HG03469 (cell line): Measurements from ENCODE around the gene NRGN.

Source experiments
- ATAC-seq: cut with Tn5 transposase; IDR thresholded peaks from one replicate; pipeline ENCODE4 v1.9.1; 2021; ENCODE audit warnings: mild to moderate bottlenecking, moderate library complexity, moderate number of reproducible peaks; ENCODE audit not compliant: unreplicated experiment

Gene NRGN

DNA sequence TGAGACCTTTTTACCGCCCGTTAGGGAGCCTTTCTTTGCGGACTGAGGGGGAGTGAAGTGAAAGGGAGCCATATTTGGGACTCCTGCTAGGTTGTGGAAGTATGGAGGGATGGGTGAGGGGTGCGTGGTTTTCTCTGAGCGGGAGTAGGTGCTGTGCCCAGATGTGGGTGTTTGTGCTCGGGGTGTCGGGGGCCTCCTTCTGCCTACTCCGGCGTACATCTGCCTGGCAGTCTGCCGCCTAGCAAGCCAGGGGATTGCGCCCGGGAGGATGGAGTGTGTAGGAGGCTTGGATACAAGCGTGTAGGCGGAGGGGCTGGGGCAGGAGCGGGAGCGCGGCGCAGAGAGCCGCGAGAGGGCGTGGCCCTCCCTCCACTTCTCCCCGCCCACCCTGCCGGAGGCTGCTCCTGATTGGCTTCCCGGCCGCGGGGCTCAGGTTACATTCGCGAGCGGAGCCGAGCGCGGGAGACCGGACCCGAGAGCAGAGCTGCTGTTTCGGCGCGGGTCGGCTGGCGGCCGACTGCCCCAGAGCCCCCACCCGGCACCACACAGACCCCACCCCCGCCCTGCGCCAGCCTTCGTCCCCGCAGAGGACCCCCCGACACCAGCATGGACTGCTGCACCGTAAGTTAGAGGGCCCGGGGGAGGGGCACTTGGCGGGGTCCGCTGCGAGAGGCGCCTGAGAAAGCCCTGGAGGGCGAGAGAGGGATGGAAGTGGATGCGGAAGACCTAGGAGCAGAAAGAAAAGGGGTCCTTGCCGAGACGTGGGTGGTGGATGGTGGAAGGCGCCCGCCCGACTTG lies at the start of gene NRGN:
NRGN (plus strand) TSS at position 464 of the 798 bp plus-strand sequence; CDS start at position 607, 143 bp downstream.
- peak; percentile 89 for ATAC-seq

DNA sequence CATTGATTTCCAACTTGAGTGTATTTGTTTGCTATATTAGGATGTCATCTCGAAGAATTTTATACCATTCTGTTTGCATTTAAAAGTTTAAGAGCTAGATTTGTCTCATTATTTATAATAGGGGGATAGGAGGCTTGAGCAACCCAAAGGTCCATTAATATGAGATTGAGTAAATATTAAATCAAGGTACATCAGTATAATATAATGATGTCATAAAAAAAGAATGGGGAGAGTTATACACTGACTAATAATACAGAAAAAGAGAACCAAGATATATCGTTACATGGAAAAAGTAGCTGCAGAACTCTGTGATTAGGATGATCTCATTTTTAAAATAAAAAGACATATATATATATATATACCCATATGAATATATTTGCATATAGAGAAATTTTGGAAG lies 46.6 kb upstream of the NRGN start:
- ATAC-seq, result no peak

DNA sequence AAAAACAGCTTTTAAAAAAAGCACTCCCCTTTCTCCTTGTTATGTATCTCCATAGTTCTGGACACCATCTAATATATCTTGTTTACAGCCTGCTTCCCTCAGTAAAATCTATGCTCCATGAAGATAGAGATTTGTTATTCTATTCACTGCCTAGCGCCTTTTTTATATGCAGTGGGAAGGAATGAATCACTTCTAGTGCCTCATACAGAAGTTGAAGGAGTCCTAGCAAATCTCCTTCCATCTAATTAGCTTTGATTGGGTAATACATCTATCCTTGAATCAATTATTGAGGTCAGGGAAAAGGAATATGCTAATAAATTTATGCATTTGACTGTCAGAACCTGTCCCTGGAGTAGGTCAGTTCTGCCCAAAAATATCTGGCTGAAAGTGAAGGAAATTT lies 40.2 kb upstream of the NRGN start:
- no peak for ATAC-seq

DNA sequence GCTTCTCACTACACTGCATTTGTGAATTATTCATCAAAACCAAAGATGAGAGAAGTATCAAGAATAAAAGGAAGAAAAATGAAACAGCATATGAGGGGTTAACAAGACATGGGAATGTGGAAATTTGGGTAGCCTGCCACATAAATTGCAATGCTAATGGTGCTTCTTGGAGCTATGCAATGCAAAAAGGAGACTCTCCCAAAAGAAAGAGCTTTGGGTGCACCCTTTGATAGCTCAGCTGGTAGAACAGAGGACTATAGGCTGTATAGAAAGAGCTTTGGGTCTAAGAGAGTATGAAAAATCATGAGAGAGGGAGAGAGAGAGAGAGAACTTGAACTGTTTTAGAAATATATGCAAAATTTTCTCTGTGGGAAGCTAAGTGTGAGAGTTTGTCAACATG lies 39.7 kb upstream of the NRGN start:
- no peak for ATAC-seq

DNA sequence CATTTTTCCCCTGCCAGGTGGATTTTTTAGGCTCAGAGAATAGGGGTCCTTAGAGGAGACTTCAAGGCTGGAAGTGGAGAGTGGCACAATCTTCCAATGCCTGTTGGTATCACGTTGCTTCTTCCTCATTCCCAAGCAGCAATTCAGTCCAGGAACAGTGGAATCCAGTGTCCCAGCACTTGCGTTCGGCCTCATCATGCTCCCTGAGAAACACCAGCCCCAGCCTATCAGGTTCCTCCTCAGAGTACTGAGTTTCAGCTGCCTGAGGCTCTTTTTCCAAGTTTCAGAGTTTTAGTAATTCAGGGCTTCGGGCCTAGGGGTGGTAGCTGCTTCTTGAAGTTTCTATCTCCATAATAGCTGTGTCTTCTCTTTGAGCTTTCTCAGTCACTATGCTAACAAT lies 31.9 kb upstream of the NRGN start:
- no peak for ATAC-seq

DNA sequence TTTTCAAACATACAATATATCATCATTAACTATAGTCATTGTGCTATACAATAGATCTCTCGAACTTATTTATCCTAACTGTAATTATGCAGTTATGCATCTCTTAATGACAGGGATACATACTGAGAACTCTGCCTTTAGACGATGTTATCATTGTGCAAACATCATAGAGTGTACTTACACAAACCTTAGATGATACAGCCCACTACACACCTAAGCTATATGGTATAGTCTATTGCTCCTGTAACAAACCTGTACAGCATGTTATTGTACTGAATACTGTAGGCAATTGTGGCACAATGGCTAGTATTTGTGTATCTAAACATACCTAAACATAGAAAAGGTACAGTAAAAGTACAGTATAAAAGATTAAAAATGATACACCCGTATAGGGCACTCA lies 27.4 kb upstream of the NRGN start:
- ATAC-seq, result no peak

DNA sequence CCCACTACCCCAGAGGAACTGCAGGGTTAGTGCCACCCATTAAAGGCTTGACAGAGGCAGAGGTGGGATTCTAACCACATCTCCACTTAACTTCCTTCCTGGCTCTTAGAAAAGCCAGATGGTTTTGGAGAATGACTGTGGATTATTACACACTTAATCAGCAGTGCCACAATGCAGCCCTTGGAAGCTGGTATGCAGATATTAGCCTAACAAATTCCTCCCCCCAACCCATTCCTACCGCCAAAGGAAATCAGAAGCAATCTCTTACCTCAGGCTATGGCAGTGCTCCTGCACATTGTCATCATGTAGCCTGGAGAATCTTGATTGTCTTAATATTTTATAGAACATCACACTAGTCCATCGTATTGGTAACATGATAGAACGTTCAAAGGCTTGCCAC lies 23.2 kb upstream of the NRGN start:
- ATAC-seq, result no peak

DNA sequence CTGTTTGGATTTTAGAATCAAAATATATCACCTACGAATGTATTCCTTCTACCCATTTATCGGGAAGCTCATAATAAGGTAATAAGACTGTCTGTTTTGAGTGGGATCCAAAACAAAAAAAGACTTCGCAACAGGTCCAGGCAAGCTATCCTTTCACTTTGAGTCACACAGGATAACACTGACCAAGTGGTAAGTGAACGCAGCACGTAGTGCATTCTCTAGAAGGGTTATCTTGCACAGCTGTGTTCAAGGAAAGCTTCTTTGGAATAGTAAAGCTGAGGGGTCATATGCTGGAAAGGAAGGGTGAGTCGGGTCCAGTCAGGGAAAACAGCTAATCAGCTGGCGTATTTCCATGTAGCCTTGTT lies 22.3 kb upstream of the NRGN start:
- no peak for ATAC-seq

DNA sequence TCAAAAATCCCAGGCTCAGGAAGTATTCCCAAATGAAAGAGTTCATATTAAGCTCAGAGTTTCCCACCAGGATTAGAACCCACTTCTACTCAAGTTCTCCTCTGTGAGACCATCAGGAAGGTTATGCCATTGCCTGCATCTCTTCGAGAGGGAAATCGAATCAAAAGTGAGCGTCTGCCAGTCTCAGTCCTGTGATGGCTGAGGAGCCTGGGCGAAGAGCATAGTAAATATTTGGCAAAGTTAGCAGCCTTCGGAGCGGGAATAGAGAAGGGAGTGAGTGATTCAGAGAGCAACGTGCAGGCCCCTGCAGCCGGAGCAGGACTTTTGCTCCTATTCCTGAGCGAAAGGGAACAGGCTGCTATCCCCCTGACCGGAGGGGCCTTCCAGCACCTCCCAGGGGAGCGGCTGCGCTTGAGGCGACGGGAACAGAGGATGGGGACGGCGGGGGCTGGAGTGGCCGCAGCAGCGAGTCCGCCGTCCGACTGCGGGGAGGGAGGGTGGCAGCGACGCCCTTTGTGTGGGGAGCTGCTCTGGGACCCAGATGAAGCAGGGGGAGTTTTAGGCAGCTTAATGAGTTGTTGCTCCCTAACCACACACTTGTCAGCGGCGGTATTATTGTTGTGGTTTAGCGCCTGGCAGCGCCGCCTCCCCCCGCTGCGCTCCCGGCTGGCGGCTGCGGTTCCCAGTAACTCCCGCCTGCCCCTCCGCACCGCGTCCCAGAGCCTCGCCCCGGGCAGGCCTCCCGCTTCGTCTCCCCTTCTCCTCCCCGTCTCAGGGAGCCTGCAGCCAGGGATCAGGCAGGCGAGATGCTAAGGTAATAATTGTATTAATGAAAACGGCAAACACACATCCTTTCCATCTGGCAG lies 21.7 kb upstream of the NRGN start:
- ATAC-seq, result no peak

DNA sequence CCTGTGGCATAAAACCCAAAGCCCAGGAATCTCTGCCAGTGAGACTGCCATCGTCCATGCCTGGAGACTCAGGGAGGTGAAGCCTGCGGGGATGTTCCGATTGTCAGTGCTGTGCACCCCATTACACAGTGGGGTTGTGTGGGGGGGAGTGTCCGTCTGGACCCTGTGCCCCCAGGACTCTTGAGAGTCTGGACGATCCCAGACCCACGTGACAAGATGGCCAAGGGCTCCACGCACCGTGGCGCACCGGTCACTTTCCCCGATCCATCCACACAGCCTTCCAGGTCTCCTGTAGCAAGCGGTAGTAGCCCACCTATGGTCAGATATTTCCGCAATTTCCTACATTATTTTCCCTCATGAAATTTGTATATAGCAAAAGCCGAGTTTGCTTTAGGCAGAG lies 20.9 kb upstream of the NRGN start:
- no peak for ATAC-seq

DNA sequence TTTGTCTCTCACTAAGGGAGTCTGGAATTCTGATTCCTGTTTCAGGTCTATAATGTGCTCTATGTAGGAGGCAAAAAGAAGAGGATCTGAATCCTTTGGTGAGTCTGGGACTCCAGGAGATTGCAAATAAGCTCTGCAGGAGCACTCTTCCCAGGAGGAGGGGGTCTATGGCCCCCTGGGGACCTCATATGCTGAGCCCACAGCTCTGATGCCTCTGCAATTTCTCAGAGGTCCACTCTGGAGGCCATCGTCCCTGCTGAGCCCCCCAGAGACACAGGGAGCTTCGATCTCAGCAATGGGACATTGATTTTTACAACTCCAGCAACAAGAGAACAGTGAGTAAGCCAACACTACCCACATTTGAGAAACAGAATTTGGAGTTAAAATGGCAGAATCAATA lies 20.2 kb upstream of the NRGN start:
- ATAC-seq, result no peak

DNA sequence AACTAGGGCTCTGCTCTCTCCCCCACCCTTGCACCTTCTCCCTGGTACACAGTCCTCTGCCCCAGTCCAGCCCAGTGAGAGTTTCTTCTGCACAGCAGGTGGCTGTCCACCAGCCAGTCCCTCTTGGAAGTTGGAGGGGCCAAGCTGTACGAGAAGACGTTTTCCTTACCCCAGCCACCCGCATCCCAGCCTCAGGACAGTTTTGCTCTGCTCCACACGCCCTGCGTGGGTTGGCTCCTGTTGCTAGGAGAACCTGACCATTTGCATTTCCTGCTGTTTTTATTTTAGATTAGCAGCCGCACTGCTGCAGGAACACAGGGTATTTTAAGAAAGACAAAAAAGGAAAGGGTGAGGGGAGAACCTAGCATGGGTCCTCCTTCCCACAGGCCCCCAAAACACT lies 17.6 kb upstream of the NRGN start:
- ATAC-seq, result no peak

DNA sequence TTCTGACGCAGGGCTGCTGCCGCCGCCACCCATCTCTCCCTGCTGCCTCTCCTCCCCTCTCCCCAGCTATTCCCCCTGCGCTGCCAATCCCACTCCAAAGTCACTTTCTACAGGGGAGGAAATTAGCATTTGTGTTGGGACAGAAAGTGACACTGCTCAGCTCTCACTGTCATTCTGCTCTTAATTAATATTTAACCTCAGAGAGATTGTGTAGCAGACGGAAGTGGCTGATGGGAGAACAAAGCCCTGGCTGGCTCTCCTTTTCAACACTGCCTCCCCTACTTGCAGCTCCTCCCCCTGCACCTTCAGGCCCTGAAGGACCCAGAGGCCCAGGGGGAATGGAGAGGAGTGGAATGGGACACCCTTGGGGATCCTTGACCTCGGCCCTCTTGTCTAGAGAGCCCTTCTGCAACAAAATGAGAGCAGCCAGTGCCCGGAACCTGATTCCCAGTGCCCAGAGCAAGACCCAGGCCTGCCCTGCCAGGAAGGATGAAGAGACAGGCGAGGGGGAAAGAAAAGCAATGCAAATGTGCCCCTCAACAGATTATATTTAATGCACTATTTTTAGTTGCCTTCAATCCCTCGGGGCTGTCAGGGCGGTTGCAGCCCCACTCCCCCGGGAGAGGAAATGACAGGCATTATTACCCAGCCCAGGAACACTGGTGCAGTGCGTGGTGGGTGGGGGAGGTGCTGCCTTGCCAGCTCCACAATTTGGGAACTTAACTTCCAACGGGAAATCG lies 14.6 kb upstream of the NRGN start:
- peak; percentile 91 for ATAC-seq

DNA sequence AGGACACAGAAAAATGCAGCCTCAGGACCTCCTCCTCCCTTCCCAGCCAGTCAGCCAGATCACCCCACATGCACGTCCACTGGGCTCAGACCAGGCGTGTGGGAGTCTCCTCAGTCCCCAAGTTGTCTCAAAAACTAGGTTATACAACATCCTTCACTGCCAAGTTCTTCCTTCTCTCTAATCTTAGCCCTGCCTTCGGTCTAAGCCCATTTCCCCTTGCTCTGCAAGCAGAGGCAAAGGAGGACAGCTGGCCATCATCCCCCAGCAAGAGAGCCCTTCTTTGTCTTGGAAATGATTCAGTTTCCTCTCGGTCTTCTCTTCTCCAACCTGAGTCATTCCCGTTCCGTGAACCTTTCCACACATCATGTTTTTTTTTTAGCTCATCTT lies 14.0 kb upstream of the NRGN start:
- ATAC-seq, result no peak

DNA sequence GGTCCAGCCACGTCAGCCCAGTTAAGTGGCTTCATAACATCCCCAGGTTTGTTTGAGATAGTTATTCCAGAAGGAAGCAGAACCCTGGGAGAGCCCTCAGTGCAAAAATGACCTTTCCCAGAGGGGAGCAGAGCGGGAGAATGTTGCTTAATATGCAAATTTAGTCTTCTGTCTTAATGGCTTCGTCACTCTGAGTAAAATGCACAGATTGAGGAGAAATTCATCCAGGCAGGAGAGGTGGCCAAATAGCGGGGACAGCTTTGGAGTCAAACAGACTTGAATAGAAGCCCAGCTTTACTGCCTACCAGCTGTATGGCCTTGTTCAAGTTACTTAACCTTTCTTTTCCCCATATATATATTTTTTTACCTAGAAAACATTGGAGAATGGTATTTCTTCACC lies 12.3 kb upstream of the NRGN start:
- ATAC-seq, result no peak

DNA sequence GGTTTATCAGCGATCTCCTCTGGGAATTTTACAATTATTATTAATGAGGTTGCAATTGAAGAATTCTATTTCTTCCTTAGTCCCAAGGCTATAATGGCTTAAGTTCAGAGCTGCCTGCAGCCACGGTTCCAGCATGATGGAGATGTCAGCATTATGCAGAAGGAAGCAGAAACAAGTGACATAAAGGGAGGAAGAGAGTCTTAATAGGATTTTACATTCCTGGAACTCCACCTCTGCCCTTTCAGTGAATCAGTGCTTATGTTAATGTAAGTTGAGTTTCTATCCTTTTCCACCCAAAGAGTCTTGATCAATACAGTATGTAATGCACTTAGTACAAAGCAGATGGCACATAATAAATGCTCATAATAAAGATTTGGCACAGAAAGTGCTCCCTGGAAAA lies 11.6 kb upstream of the NRGN start:
- no peak for ATAC-seq

DNA sequence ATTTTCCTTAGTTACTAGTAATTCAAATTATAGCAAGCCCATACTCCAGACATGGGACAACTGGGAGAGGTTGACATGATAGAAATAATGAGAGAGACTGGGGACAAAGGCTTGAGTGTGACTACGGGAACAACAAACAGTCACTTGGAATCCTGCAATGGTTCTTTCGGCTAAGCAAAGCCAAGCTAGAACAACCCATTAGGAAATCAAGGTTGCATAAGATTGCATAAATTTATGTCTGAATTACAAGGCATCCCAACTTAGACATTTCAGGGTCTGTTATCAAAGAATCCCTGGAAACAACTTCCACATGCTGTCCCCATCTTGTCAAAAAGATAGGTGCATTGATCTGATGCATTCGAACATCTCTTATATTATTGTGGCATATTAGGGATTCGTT lies 10.2 kb upstream of the NRGN start:
- no peak for ATAC-seq

DNA sequence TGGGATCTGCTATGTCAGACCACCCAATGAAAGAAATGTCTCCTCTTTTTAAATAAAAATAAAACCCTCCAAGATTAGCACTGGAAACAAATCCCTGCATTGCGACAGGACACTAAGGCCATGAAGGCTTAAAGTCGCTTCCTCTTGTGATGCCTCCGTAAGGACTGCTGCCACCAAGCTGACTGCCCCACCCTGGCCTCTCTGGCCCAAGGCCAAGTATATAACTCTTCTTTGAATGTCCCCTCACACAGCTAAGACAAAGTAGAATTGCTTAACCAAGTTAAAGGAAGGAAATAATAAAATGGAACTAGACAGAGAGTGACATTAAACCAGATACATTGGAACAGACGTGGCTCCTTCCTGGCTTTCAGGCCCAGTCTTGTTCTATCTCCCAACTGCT lies 7.5 kb upstream of the NRGN start:
- ATAC-seq, result no peak

DNA sequence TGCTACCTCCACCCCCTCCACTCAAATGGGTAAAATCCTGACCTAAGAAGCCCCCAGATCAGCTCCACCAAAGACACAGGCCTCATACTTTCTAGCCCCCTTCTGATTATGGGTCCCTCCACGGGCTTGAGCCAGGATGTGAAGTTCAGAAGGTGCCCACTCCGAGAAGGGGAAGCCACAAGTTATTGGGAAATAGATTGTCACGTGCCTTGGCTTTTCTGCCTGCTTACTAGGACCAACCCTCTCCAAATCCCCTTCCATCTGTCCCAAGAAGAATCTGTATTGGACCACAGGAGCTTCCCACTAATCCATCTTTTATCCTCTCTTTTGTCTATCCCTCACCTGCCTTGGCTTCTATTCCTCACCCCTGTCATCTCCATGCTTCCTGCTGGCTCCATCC lies 3.0 kb upstream of the NRGN start:
- no peak for ATAC-seq

DNA sequence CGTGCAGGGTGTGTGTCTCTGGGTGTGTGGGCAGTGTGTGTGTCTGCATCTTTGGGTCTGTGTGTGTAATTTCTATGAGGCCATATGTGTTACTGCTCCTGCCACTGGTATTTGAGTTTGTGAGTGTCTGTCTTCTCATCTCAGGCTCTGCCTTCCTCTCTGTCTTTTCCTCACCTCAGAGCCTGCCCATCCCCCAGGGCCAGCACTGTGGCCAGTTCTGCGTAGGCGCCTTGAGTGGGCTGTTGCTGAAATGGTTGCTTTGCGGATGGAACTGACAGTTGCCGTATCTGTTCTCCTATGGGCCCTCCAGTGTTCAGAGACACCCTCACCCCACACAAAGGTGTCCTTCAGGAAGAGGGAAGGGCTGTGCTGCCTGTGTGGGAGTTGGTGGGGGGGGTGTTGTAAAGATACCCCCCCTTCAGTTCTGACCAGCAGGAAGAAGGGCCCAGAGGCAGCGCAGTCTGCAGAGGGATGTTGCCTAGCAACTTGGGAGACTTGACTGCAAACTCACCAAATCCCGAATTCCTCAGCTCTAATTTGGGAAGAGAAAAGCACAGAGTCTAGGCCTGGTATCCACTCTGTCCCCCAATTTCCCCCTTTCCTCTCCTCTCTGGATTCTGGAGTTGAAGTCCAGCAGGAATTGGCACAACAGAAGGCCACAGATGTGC lies 2.0 kb upstream of the NRGN start:
- ATAC-seq, result no peak
